NOMO-1 treated with dmso at 0.1 percent for 144 hours (cell line): Measurements from ENCODE around the gene ZNF469.

ENCODE experiments used
- DNase-seq: peaks from one replicate; lab custom pipeline; 2025; ENCODE audit not compliant: unreplicated experiment; lab: John Stamatoyannopoulos, UW

Gene ZNF469

DNA sequence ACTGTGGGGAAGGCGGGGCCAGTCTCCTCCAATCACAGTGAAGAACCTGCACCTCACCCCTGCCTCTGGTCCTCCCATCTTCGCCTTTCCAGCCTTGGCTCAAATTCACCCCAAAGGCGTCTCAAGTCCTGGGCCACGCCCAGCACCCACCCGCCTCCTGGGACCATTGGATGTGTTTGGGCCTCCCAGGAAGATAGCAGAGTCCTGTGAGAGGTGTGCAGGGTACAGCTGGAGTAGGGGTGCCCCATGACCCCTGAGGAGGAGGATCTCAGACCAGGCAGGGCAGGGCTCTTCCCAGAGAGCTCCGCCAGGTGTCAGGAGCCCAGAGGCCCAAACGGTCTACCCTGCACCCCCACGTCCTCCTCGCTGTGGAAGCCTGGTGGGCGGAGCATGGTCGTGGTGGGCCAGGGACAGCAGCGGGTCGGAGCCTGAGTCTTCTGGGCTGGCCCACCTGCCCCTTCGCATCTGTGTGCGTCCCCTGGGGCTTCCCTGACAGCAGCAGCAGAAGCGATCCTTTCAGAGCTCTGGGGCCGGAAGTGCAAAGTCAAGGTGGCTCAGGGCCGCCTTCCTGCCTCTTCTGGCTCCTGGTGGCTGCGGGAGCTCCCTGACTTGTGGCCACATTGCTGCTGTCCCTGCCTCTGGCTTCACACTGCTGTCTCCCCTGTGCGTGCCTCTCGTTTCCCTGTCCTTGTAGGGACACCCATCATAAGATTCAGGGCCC, 34.9 kb upstream of the ZNF469 start:
- DNase-seq, result no peak

DNA sequence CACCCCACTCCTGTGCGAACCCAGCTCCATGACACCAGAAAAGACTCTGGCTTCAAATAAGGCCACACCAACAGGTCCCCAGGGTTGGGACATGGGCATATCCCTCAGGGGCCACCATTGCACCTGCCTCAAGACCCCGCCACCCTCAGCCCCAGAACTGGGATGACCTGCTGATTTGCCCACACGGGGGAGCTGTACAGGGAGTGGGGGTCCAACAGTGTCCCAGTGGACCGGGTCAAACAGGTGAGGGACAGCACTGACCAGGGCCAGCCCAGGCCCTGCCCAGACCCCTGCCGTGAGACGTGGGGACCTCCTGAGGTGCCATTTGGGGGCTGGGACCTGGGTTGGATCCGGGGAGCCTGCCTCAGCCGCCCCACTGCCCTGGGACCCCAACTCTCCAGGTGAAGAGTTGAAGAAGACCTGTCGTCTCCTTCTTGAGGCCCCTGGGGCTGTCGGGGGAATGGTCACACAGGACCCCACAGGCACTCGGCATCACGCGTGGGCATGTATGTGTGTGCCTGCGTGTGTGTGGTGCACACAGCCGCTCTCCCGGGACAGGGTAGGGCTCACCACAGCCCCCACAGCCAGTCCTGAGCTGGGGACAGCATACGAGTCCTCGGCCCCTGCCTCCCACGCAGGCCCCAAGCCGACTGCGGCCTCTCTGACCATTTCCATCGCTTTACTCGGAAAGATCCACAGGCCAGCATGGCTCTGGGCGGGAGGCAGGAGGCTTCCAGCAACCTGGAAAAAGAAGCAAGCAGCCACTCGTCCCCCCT, 34.2 kb upstream of the ZNF469 start:
- no peak for DNase-seq

DNA sequence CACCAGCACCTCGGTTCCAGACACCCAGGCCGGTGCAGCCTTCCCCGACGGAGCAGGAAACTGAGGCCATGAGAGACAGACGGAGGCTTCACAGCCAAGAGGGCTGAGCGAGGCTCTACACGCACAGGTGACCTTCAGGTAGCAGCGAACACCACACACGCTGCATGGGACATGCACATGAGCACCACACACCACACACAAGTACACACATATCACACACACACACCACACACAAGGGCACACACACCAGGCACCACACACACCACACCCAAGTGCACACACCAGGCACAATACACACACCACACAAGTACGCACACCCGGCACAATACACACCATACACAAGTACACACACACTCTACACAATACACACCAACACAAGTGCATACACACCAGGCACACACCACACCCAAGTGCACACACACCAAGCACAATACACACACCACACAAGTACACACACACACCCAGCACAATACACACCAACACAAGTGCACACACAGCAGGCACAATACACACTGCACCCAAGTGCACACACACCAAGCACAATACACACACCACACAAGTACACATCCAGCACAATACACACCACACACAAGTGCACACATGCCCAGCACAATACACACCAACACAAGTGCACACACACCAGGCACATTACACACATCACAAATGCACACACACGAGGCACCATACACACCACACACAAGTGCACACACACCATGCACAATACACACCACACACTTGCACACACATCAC, 33.4 kb upstream of the ZNF469 start:
- DNase-seq, result no peak

- DNase-seq, result no peak
Measured at GRCh38 chr16:88349903-88350900, 32.6 kb upstream of the ZNF469 start.

DNA sequence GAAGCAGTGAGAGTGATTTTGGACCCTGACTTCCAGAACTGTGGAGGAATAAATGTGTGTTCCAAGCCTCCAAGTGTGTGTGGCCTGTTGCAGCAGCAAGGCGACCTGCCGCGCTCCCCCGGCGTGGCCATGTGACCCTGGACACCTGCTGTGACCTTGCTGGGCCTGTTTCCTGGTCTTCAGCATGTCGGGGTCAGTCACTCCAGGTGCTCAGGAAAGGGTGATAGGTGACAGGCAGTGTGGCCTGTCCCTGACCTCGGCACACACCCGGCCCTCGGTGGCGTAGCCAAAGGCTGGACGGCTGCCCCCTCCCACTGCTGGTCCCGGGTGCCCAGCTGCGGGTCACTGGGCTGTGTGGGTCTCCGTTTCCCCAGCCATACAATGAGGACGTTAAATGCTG, 31.8 kb upstream of the ZNF469 start:
- no peak for DNase-seq

GRCh38 chr16:88351491-88352101, 31.2 kb upstream of the ZNF469 start:
- no peak for DNase-seq

DNA sequence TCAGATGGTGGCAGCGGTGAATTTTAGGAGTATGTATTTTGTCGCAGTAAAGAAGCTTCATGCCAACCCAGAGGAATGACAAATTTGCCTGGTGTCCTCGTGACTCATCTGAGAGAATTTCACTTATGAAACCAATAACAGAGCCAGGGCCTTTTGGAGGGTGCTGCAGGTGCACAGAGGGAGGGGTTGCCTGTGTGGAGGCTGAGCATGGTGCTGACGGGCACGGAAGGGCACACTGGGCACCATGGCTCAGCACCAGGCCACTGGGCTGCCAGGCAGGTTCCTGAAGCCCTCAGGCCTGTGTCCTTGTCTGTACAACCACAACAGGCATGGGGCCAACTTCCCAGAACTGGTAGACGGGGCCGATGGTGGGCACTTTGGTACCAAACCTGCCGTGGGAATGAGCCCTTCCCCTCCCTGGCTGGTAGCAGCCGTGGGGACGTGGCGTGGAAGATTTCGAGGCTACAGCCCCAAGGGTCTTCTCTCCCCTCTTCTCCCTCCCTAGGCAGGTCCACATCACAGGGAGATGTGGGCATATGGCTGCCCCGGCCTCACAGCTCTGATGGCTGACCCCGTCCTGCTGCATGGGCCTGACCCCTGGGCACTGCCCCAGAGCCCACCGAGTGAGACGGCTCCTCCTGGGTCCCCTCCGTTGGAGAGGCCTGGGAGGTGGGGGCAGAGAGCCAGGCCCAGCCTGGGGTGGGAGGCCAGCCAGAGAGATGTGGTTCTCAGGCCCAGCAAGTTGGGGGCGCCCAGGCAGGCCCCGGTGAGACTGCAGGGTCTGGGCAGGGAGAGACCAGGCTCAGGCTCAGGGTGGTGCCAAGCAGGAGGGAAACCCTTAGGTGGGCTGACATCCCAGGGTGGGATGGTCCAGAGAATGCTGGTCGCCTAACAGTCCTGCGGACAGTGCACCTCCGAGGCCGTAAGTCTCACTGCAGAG, 30.2 kb upstream of the ZNF469 start:
- DNase-seq, result no peak

DNA sequence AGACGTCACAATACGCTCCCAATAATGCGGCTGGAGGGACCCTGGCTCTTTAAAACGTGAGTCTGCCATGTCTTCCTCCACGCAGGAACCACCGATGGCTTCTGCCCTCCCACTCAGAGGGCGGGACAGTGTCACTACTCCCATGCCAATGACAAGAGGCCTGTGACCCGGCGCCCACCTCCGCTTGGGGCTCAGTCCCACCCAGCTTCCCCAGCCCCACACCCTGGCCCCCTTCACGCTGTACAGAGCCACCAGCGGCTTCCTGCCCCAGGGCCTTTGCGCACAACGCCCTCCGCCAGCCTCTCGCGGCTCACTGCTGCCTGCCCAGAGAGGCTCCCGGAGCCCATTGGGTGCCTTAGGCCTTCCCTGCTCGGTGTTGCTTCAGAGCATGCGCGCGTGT, 29.5 kb upstream of the ZNF469 start:
- DNase-seq, result no peak

DNA sequence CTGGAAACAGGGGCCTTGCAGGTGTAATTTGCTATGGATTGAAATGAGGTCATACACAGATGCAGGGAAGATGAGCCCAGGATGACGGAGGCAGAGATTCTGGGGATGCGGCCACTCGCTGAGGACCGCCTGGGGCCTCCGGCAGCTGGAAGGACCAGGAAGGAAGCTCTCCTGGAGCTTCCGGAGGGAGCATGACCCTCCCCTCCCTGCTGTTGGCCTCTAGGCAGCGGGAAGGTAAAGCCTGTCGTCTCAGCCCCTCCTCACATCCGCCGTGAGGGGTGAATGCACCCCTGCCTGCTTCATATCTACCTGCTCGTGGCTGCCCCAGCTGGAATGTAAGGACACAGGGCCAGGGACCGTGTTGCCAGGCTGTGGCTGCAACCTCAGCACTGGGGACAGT, 29.1 kb upstream of the ZNF469 start:
- DNase-seq, result no peak

DNA sequence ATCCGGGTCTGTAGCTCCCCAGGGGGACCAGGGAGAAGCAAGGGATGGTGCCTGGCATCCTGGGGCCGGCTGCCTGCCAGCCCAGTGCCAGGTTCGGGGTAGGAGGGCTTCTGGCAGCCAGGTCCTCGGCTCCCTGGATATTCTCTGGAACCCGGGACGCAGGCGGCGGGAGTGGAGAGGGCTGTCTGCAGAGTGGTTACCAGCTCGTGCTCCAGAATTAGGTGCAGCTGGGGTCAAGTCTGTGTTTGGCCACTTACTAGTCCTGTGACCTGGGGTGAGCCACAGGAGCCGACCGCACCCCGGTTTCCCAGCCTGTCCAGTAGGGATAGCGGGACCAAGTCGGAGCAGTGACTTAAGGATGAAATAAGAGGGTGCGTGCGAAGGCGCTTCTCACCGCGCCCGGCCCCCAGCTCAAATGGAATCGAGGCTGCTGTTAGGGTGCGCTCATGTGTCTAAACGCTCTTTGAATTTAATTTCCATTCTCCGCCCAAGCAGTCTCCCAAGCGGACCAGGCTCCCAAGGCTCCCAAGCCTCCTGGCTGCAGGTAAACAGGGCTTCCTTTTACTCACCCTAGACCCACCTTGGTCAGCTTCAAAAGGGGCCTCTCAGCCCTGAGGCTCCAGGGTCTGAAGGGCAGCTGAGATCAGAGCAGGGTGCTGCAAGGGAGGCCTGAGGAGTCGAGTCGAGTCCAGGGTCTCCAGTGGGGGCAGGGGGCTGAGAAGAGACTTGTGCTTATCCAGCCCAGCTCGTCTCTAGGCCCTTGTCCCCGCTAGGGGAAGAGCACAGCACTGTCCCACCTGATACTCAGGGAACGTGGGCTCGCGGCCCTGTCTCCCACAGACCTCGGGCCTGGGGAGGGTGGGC, 28.3 kb upstream of the ZNF469 start:
- DNase-seq, result no peak

- no peak for DNase-seq
Measured at GRCh38 chr16:88355093-88355388, 27.7 kb upstream of the ZNF469 start.

- DNase-seq, result no peak
Measured at GRCh38 chr16:88355389-88356123, 27.2 kb upstream of the ZNF469 start.

DNA sequence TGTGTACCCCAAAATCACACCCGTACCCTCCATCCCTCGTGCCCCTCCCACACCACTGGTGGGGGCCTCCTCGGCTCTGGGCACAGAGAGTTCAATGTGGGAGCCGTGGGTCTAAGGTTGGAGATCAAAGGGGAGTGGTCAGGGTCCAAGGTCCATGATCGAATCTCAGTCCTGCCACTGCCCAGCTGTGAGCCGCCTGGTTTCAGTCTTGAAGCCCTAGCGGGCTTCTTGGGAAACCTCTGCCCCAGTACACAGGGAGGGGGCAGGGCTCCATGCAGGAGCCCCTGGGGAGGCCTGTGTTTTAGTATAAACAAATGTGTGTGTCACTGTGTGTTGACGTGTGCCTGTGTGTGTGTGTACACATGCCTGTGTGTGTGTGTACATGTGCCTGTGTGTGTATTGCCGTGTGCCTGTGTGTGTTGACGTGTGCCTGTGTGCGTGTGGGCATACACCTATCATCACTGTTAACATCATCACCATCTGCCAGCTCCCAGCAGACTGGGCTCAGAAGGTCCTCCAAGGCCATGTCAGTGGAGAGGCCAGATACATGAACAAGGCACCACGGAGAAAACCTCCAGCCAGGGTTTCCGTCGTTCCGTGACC, 26.5 kb upstream of the ZNF469 start:
- DNase-seq, result no peak

- no peak for DNase-seq
Measured at GRCh38 chr16:88356727-88357199, 26.0 kb upstream of the ZNF469 start.

GRCh38 chr16:88357317-88358022, 25.3 kb upstream of the ZNF469 start:
- DNase-seq, result no peak

GRCh38 chr16:88358023-88358420, 24.7 kb upstream of the ZNF469 start:
- no peak for DNase-seq

DNA sequence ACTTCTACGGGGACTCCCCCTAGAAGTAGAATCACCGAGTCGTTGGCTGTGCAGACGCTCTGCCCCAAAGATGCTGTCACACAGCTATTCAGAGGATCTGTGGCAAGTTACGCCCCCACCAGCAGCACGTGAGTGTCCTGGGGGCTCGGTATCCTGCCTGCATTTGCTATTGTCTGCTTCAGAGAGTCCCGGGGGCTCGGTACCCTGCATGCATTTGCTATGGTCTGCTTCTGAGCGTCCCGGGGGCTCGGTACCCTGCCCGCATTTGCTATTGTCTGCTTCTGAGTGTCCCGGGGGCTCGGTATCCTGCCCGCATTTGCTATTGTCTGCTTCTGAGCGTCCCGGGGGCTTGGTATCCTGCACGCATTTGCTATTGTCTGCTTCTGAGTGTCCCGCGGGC, 23.8 kb upstream of the ZNF469 start:
- no peak for DNase-seq
